ENCODE data around the gene APOB. TPM values are rescaled to one million over a fixed set of nuclear protein-coding genes. Genes with fewer than 3 reads are reported as not detected.

The APOB gene
- total RNA-seq, 1 donor = under 0.01 TPM

GRCh38 chr2:20985062-20985461, 58.8 kb downstream of the APOB start:
- no peak for TF ChIP-seq CTCF (IDR thresholded peaks at IDR 0.05; ENCODE audit: insufficient read depth, low read length)
- H3K4me3 ChIP-seq (ENCODE audit: low read depth, low read length) = no peak overlapping the region
- DNase-seq (ENCODE audit: low read depth) = no peak

GRCh38 chr2:20984408-20984807, 59.5 kb downstream of the APOB start:
- TF ChIP-seq CTCF (IDR thresholded peaks at IDR 0.05; ENCODE audit: insufficient read depth, low read length) = no peak
- DNase-seq (ENCODE audit: low read depth) = no peak
- H3K4me3 ChIP-seq (ENCODE audit: low read depth, low read length) = no peak overlapping the region

- no peak for TF ChIP-seq CTCF (IDR thresholded peaks at IDR 0.05; ENCODE audit: insufficient read depth, low read length)
- H3K4me3 ChIP-seq (ENCODE audit: low read depth, low read length) = no peak overlapping the region
- DNase-seq (ENCODE audit: low read depth) = no peak
Measured at GRCh38 chr2:20983844-20984243, 60.0 kb downstream of the APOB start.

- no peak for TF ChIP-seq CTCF (IDR thresholded peaks at IDR 0.05; ENCODE audit: insufficient read depth, low read length)
- no peak for DNase-seq (ENCODE audit: low read depth)
Measured at GRCh38 chr2:20982861-20983260, 61.0 kb downstream of the APOB start.

GRCh38 chr2:20977520-20978180, 66.2 kb downstream of the APOB start:
- no peak for TF ChIP-seq CTCF (IDR thresholded peaks at IDR 0.05; ENCODE audit: insufficient read depth, low read length)
- no peak overlapping the region for H3K4me3 ChIP-seq (ENCODE audit: low read depth, low read length)
- no peak for DNase-seq (ENCODE audit: low read depth)

More at GRCh38 chr2:20982861-20983260, 61.0 kb downstream of the APOB start:
- no peak overlapping the region for H3K4me3 ChIP-seq (ENCODE audit: low read depth, low read length)

- no peak for DNase-seq (ENCODE audit: low read depth)
- no peak for TF ChIP-seq CTCF (IDR thresholded peaks at IDR 0.05; ENCODE audit: insufficient read depth, low read length)
- H3K4me3 ChIP-seq (ENCODE audit: low read depth, low read length) = no peak overlapping the region
Measured at GRCh38 chr2:20976527-20976926, 67.3 kb downstream of the APOB start.

Measured in fibroblast of the aortic adventitia (primary cell).